ENCODE results near the gene ACOT7.

ACOT7 gene

GRCh38 chr1:6345460-6345859 lies 48.1 kb downstream of the ACOT7 start:
- Histone ChIP-seq H3K36me3 (no peaks in the 10 kb centered on the region), H3K4me1 (ENCODE audit: control insufficient read depth in 1 of 2, insufficient read depth in 1 of 2, low read depth in 1 of 2, low read length in 1 of 2) (peaks cover 0 to 9% of the 10 kb centered on the region in 2 experiments), H3K9me3 (no peaks in the 10 kb centered on the region), H3K4me3 (ENCODE audit: low read depth in 1 of 2, low read length in 1 of 2) (no peak overlapping the region), H3K27ac (no peak overlapping the region), H3K27me3 (no peaks in the 10 kb centered on the region)
- TF ChIP-seq CTCF (IDR thresholded peaks at IDR 0.05): no peak

GRCh38 chr1:6345009-6345408 lies 48.6 kb downstream of the ACOT7 start:
- Histone ChIP-seq H3K27me3 (no peaks in the 10 kb centered on the region), H3K27ac (no peak overlapping the region), H3K4me1 (ENCODE audit: control insufficient read depth in 1 of 2, insufficient read depth in 1 of 2, low read depth in 1 of 2, low read length in 1 of 2) (peaks cover 0 to 9% of the 10 kb centered on the region in 2 experiments), H3K36me3 (no peaks in the 10 kb centered on the region), H3K9me3 (no peaks in the 10 kb centered on the region), H3K4me3 (ENCODE audit: low read depth in 1 of 2, low read length in 1 of 2) (no peak overlapping the region)
- no peak for TF ChIP-seq CTCF (IDR thresholded peaks at IDR 0.05)

DNA sequence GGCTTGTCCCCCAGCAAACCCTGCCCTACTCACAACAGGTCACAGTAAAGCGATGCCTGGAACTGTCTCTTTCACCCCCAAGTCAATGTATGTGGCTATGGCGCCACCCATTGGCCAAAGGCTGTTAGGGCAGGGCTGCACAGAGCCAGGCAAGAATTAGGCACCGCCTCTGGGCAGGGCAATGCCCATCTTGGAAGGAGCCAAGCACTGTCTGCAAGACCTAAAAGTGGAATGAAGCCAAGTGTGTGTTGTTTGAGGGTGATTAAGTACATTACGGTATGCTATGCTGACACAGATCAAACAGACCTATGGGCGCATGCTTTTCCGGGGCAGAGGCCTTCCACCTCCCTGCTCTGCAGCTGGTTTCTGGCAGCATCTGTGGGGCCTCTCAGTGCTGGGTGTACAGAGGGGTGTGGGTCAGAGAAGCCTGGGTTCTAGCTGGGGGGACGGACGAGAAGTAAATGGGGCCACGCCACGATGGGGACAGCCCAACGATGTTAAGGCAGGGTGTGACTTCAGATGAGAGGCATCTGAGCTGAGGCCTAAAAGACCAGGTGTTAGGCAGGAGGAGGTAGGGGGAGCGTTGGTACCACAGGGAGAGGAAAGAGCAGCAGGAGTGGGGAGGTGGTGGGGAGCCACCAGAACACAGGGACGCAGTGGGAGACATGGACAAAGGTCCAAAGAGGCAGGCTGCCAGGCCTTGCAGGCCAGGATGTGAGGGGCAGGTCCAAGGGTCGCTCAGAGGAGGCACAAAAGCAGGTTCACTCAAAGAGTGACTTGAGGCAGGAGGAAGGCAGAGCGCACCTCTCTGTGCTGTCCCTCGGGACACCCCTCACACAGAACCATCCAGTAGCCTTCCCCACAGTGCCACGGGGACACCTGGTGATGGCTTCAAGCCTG lies 49.8 kb downstream of the ACOT7 start:
- no peak overlapping the region for H3K27ac ChIP-seq
- no peak overlapping the region for H3K4me3 ChIP-seq (ENCODE audit: low read depth in 1 of 2, low read length in 1 of 2)
- H3K4me1 ChIP-seq (ENCODE audit: control insufficient read depth in 1 of 2, insufficient read depth in 1 of 2, low read depth in 1 of 2, low read length in 1 of 2): peaks cover 0 to 9% of the 10 kb centered on the region in 2 experiments
- no peaks in the 10 kb centered on the region for H3K27me3 ChIP-seq
- no peaks in the 10 kb centered on the region for H3K36me3 ChIP-seq
- H3K9me3 ChIP-seq: no peaks in the 10 kb centered on the region
- no peak for TF ChIP-seq CTCF (IDR thresholded peaks at IDR 0.05)

DNA sequence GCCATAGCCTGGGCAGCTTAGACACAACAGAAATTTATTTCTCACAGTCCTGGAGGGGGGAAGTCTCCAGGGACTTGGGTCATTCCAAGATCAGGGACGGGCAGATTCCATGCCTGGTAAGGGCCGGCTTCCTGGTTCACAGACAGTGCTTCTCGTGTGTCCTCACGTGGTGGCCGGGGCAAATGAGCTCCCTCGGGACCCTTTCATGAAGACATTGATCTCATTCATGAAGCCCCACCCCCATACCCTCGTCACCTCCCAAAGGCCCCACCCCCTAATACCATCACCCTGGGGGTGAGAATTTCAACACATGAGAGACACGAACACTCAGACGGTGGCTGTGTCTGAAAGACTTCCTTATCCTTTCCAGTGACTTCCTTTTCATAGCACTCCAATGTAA lies 51.5 kb downstream of the ACOT7 start:
- no peaks in the 10 kb centered on the region for H3K4me1 ChIP-seq (ENCODE audit: control insufficient read depth in 1 of 2, insufficient read depth in 1 of 2, low read depth in 1 of 2, low read length in 1 of 2)
- no peak overlapping the region for H3K27ac ChIP-seq
- H3K27me3 ChIP-seq: no peaks in the 10 kb centered on the region
- no peaks in the 10 kb centered on the region for H3K9me3 ChIP-seq
- no peak overlapping the region for H3K4me3 ChIP-seq (ENCODE audit: low read depth in 1 of 2, low read length in 1 of 2)
- TF ChIP-seq CTCF (IDR thresholded peaks at IDR 0.05): no peak
- H3K36me3 ChIP-seq: no peaks in the 10 kb centered on the region

- no peaks in the 10 kb centered on the region for H3K4me1 ChIP-seq (ENCODE audit: control insufficient read depth in 1 of 2, insufficient read depth in 1 of 2, low read depth in 1 of 2, low read length in 1 of 2)
- no peak for TF ChIP-seq CTCF (IDR thresholded peaks at IDR 0.05)
- H3K4me3 ChIP-seq (ENCODE audit: low read depth in 1 of 2, low read length in 1 of 2): no peak overlapping the region
- H3K36me3 ChIP-seq: no peaks in the 10 kb centered on the region
- no peaks in the 10 kb centered on the region for H3K27me3 ChIP-seq
- no peak overlapping the region for H3K27ac ChIP-seq
- no peaks in the 10 kb centered on the region for H3K9me3 ChIP-seq
Observed at GRCh38 chr1:6338695-6339094, 54.9 kb downstream of the ACOT7 start.
